T-helper 1 cell (primary cell): ENCODE measurements around the gene STMN3.
A peak's percentile ranks its signal among the peaks of the same experiment; 100 is the strongest.

Experiments used
- DNase-seq, 5 donors: peaks; one replicate each; pipeline ENCODE4 v3.0.0-alpha.2; 2012 to 2020

Gene STMN3

GRCh38 chr20:63692436-63693082 is 39.3 kb upstream of the STMN3 start:
- no peak for DNase-seq

GRCh38 chr20:63691711-63692435 is 38.6 kb upstream of the STMN3 start:
- no peak for DNase-seq

- DNase-seq, result no peak
These were observed 37.9 kb upstream of the STMN3 start for GRCh38 chr20:63690898-63691710.

- DNase-seq, result no peak
These were observed 37.0 kb upstream of the STMN3 start for GRCh38 chr20:63690003-63690897.

- DNase-seq, result no peak
These were observed 36.1 kb upstream of the STMN3 start for GRCh38 chr20:63689046-63690002.

GRCh38 chr20:63688228-63689045 is 35.2 kb upstream of the STMN3 start:
- no peak for DNase-seq

- no peak for DNase-seq
These were observed 34.4 kb upstream of the STMN3 start for GRCh38 chr20:63687419-63688178.

- DNase-seq, result peak in 1 of 5 donors; percentile 23
These were observed 33.5 kb upstream of the STMN3 start for GRCh38 chr20:63686492-63687321.

GRCh38 chr20:63686094-63686491 is 32.9 kb upstream of the STMN3 start:
- DNase-seq, result no peak

- no peak for DNase-seq
These were observed 32.2 kb upstream of the STMN3 start for GRCh38 chr20:63685269-63686026.

GRCh38 chr20:63682384-63683139 is 29.3 kb upstream of the STMN3 start:
- DNase-seq, result no peak

GRCh38 chr20:63681609-63682142 is 28.5 kb upstream of the STMN3 start:
- no peak for DNase-seq

GRCh38 chr20:63680857-63681608 is 27.8 kb upstream of the STMN3 start:
- DNase-seq, result no peak

GRCh38 chr20:63680427-63680826 is 27.2 kb upstream of the STMN3 start:
- no peak for DNase-seq

GRCh38 chr20:63679799-63680305 is 26.6 kb upstream of the STMN3 start:
- DNase-seq, result no peak
